CD14-positive monocyte (primary cell): ENCODE data around the gene NTRK2. TPM values are rescaled to one million over a fixed set of nuclear protein-coding genes. Genes with fewer than 3 reads are reported as not detected.

Experiments used
- DNase-seq, 3 donors: peaks; one replicate each; pipeline ENCODE4 v3.0.0-alpha.2; 2011 to 2022
- H2AFZ ChIP-seq: 2 replicates; pipeline ENCODE4 v1.6.0; 2012; ENCODE audit warnings: mild to moderate bottlenecking, low read depth, low read length, inconsistent platforms; ENCODE audit not compliant: insufficient read depth, poor library complexity, severe bottlenecking
- H3K27ac ChIP-seq, 2 donors: 1 replicate in 1 of 2; 2 replicates in 1 of 2; pipeline ENCODE4 v1.5.1; 2012 to 2013; ENCODE audit warnings: low read length in 2 of 2, control low read depth in 1 of 2, inconsistent platforms in 1 of 2, low read depth in 1 of 2, mild to moderate bottlenecking in 1 of 2
- H3K27me3 ChIP-seq, 2 donors: one replicate each; pipeline versions ENCODE4 v1.6.0 to v1.6.1; 2011 to 2013; ENCODE audit warnings: low read length in 2 of 2; ENCODE audit not compliant: control insufficient read depth in 2 of 2, insufficient read depth in 2 of 2
- H3K36me3 ChIP-seq, 2 donors: replicated peaks in 1 of 2; 1 replicate in 1 of 2; 2 replicates in 1 of 2; pipeline versions ENCODE4 v1.5.1 to v1.6.1; 2012 to 2013; ENCODE audit warnings: low read length in 2 of 2, control low read depth in 1 of 2, inconsistent platforms in 1 of 2, mild to moderate bottlenecking in 1 of 2; ENCODE audit not compliant: insufficient read depth in 2 of 2, control insufficient read depth in 1 of 2
- H3K4me1 ChIP-seq, 2 donors: 1 replicate in 1 of 2; 2 replicates in 1 of 2; pipeline versions ENCODE4 v1.5.1 to v1.6.1; 2012 to 2013; ENCODE audit warnings: low read length in 2 of 2, control low read depth in 1 of 2, inconsistent platforms in 1 of 2, mild to moderate bottlenecking in 1 of 2, moderate library complexity in 1 of 2; ENCODE audit not compliant: insufficient read depth in 2 of 2, control insufficient read depth in 1 of 2
- H3K4me2 ChIP-seq: replicated peaks from 2 replicates; pipeline ENCODE3; 2012; ENCODE audit warnings: low read length, moderate library complexity, mild to moderate bottlenecking; ENCODE audit not compliant: poor library complexity, severe bottlenecking; ENCODE audit errors: extremely low read depth
- H3K4me3 ChIP-seq, 3 experiments: fragments of 200-600 bp in 1 of 3; sonication (generic) in 1 of 3; replicated peaks in 1 of 3; 1 replicate in 2 of 3; 2 replicates in 1 of 3; pipeline ENCODE4 v1.5.1; 2011 to 2013; ENCODE audit warnings: low read length in 3 of 3, mild to moderate bottlenecking in 3 of 3, control low read depth in 2 of 3, low read depth in 2 of 3, inconsistent platforms in 1 of 3, moderate library complexity in 1 of 3
- H3K79me2 ChIP-seq: 2 replicates; pipeline ENCODE4 v1.6.0; 2012; ENCODE audit warnings: mild to moderate bottlenecking, control low read depth, inconsistent platforms, low read length, moderate library complexity; ENCODE audit not compliant: insufficient read depth
- H3K9ac ChIP-seq: 2 replicates; pipeline ENCODE4 v1.6.0; 2017; ENCODE audit warnings: low read length, mild to moderate bottlenecking; ENCODE audit not compliant: insufficient read depth, poor library complexity, severe bottlenecking
- H3K9me3 ChIP-seq, 2 donors: replicated peaks in 1 of 2; 1 replicate in 1 of 2; 2 replicates in 1 of 2; pipeline versions ENCODE4 v1.5.1 to v1.6.1; 2012 to 2013; ENCODE audit warnings: low read length in 2 of 2, control low read depth in 1 of 2; ENCODE audit not compliant: control insufficient read depth in 1 of 2, insufficient read depth in 1 of 2
- H4K20me1 ChIP-seq: 2 replicates; pipeline ENCODE4 v1.6.0; 2012; ENCODE audit warnings: mild to moderate bottlenecking, low read length, control low read depth, moderate library complexity; ENCODE audit not compliant: insufficient read depth
- H3K27ac Mint-ChIP-seq, 7 donors: one replicate each; pipeline ENCODE4 v1.8.0; 2020; ENCODE audit warnings: mild to moderate bottlenecking in 7 of 7, mixed read lengths in 7 of 7, moderate library complexity in 6 of 7, inconsistent platforms in 2 of 7
- H3K27me3 Mint-ChIP-seq, 3 donors: one replicate each; pipeline ENCODE4 v1.8.0; 2021 to 2022; ENCODE audit warnings: low read depth in 3 of 3, mild to moderate bottlenecking in 3 of 3, mixed read lengths in 3 of 3, moderate library complexity in 3 of 3, inconsistent platforms in 1 of 3
- H3K36me3 Mint-ChIP-seq, 2 donors: one replicate each; pipeline ENCODE4 v1.8.0; 2020; ENCODE audit warnings: mixed read lengths in 2 of 2, inconsistent platforms in 1 of 2, mild to moderate bottlenecking in 1 of 2
- H3K4me1 Mint-ChIP-seq: one replicate; pipeline ENCODE4 v1.8.0; 2020; ENCODE audit warnings: mild to moderate bottlenecking, mixed read lengths
- H3K4me3 Mint-ChIP-seq, 2 donors: one replicate each; pipeline ENCODE4 v1.8.0; 2020; ENCODE audit warnings: mild to moderate bottlenecking in 2 of 2, mixed read lengths in 2 of 2, moderate library complexity in 1 of 2
- H3K9me3 Mint-ChIP-seq, 7 donors: one replicate each; pipeline ENCODE4 v1.8.0; 2020 to 2022; ENCODE audit warnings: mixed read lengths in 7 of 7, mild to moderate bottlenecking in 6 of 7, moderate library complexity in 6 of 7, inconsistent platforms in 2 of 7
- WGBS: methylation state at CpG from one replicate; pipeline ENCODE4 v1.1.5; 2013; ENCODE audit warnings: missing lambda C conversion rate; ENCODE audit not compliant: insufficient coverage; 5-methylcytosine and 5-hydroxymethylcytosine counted together
- intact Hi-C, 2 donors: fragments of 100-400 bp; cut with micrococcal nuclease; formaldehyde crosslinking; loops; one replicate each; pipeline versions ENCODE4 v1.15.0 to v1.15.1; 2023
- polyA plus RNA-seq, 3 donors: library from polyadenylated mRNA; depleted of rRNA in 1 of 3; unstranded in 2 of 3; stranded (reverse) in 1 of 3; fragments of 300-500 nt in 2 of 3; fragments of >200 nt in 1 of 3; fragmentation: Illumina TruSeq in 2 of 3; gene quantifications; 1 replicate in 2 of 3; 2 replicates in 1 of 3; pipeline ENCODE4 v1.2.3, GENCODE V29; 2012 to 2021
- TF ChIP-seq, protein P1 (sequence below): fragments of 200-600 bp; IDR thresholded peaks from one replicate; pipeline ENCODE4 v1.8.0; 2022; ENCODE audit warnings: antibody characterized with exemption, mild to moderate bottlenecking

NTRK2 gene
- polyA plus RNA-seq, 3 donors: not detected

- no peaks in the 10 kb centered on the region for H3K36me3 ChIP-seq
- H3K4me3 ChIP-seq: no peak overlapping the region
- H3K27ac ChIP-seq: no peak overlapping the region
- no peaks in the 10 kb centered on the region for H3K27me3 ChIP-seq
- TF ChIP-seq, protein P1, sequence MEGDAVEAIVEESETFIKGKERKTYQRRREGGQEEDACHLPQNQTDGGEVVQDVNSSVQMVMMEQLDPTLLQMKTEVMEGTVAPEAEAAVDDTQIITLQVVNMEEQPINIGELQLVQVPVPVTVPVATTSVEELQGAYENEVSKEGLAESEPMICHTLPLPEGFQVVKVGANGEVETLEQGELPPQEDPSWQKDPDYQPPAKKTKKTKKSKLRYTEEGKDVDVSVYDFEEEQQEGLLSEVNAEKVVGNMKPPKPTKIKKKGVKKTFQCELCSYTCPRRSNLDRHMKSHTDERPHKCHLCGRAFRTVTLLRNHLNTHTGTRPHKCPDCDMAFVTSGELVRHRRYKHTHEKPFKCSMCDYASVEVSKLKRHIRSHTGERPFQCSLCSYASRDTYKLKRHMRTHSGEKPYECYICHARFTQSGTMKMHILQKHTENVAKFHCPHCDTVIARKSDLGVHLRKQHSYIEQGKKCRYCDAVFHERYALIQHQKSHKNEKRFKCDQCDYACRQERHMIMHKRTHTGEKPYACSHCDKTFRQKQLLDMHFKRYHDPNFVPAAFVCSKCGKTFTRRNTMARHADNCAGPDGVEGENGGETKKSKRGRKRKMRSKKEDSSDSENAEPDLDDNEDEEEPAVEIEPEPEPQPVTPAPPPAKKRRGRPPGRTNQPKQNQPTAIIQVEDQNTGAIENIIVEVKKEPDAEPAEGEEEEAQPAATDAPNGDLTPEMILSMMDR: no peak
- WGBS: no CpG with 5 or more reads among the region's 1 CpG
- no peak overlapping the region for H3K4me2 ChIP-seq
- no peak for DNase-seq
- H4K20me1 ChIP-seq: no peaks in the 10 kb centered on the region
- H3K36me3 Mint-ChIP-seq: no peaks in the 10 kb centered on the region
- intact Hi-C loops: no loop called here
- H3K9me3 Mint-ChIP-seq: peaks cover 0 to 8% (median 0%) of the 10 kb centered on the region in 7 donors
- no peak overlapping the region for H3K27ac Mint-ChIP-seq
- H3K27me3 Mint-ChIP-seq: peaks cover 0 to 6% (median 0%) of the 10 kb centered on the region in 3 donors
- H2AFZ ChIP-seq: no peak overlapping the region
- no peak overlapping the region for H3K9ac ChIP-seq
- no peak overlapping the region for H3K4me3 Mint-ChIP-seq
- no peaks in the 10 kb centered on the region for H3K4me1 Mint-ChIP-seq
- H3K4me1 ChIP-seq: no peaks in the 10 kb centered on the region
- no peaks in the 10 kb centered on the region for H3K79me2 ChIP-seq
- no peaks in the 10 kb centered on the region for H3K9me3 ChIP-seq
These were observed 304.7 kb downstream of the NTRK2 start for GRCh38 chr9:84974258-84974657.

GRCh38 chr9:84974855-84975254 lies 305.3 kb downstream of the NTRK2 start:
- no peak overlapping the region for H3K4me3 ChIP-seq
- H3K9me3 Mint-ChIP-seq: peaks cover 0 to 8% (median 0%) of the 10 kb centered on the region in 7 donors
- no peak overlapping the region for H3K27ac Mint-ChIP-seq
- H4K20me1 ChIP-seq: no peaks in the 10 kb centered on the region
- H3K4me1 Mint-ChIP-seq: no peaks in the 10 kb centered on the region
- no peaks in the 10 kb centered on the region for H3K27me3 ChIP-seq
- H3K4me2 ChIP-seq: no peak overlapping the region
- DNase-seq: no peak
- H3K4me1 ChIP-seq: no peaks in the 10 kb centered on the region
- peaks cover 0 to 6% (median 0%) of the 10 kb centered on the region in 3 donors for H3K27me3 Mint-ChIP-seq
- H3K27ac ChIP-seq: no peak overlapping the region
- H3K9ac ChIP-seq: no peak overlapping the region
- no peak overlapping the region for H3K4me3 Mint-ChIP-seq
- H3K36me3 ChIP-seq: no peaks in the 10 kb centered on the region
- intact Hi-C loops: no loop called here
- no peaks in the 10 kb centered on the region for H3K79me2 ChIP-seq
- no peak overlapping the region for H2AFZ ChIP-seq
- no peaks in the 10 kb centered on the region for H3K9me3 ChIP-seq
- TF ChIP-seq, protein P1: no peak
- no peaks in the 10 kb centered on the region for H3K36me3 Mint-ChIP-seq
- WGBS: 100% methylated on average over 5 of the region's 5 CpGs
